Omental fat pad (tissue), 4 donors: ENCODE results near the gene NME3. TPM values are rescaled to one million over a fixed set of nuclear protein-coding genes. Genes with fewer than 3 reads are reported as not detected.

ENCODE experiments used
- ATAC-seq: fragments of 150-250 bp; one replicate; pipeline ENCODE4 v1.9.1; 2016; ENCODE audit warnings: mild to moderate bottlenecking, moderate library complexity; ENCODE audit not compliant: low FRiP score
- DNase-seq: peaks from one replicate; pipeline ENCODE4 v3.0.0-alpha.2; 2019; ENCODE audit warnings: low spot score
- total RNA-seq, 4 donors: library from RNA; depleted of rRNA; stranded (reverse); fragments of >200 nt; gene quantifications; one replicate each; pipeline ENCODE4 v1.1.0, GENCODE V29; 2016
- TF ChIP-seq, protein P1 (sequence below), 3 donors: fragments of 450-650 bp; IDR thresholded peaks; one replicate each; pipeline ENCODE4 v1.5.1; 2016 to 2017; ENCODE audit warnings: antibody characterized with exemption in 3 of 3, mild to moderate bottlenecking in 3 of 3, moderate library complexity in 2 of 3

NME3 gene
- 10 to 100 TPM; 51.4 to 83.2 (median 69.6) TPM for total RNA-seq

DNA sequence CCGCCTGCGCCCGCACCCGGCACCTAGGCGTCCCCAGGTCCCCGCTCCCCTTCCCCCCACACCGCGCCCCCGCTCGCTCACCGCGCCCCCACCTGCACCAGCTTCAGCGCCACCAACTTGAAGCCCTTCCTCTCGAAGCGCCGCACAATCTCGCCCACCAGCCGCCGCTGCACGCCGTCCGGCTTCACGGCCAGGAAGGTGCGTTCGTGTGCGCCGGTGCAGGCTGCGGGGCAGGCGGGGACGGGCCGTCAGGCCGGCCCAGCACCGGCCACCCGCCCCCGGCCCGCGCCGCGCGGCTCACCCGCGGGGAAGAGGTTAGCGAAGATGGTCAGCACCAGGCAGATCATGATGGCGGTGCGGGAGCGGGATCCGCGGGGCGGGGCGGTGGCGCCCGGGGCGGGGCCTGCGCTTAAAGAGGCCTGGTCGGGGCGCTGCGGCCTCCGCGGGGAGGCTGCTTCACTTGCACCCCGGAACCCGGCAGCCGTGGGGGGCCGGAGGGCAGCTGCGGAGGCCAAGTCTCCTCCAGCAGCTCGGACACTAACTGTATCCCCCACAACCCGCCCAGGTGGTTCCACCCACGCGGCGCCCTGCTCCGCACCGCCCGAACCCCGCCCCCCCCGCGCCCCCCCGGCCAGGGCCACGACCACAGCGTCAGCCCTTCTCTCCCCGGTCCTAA is at the start of gene NME3:
Gene NME3 (minus strand): TSS at position 356 of the 676 bp plus-strand sequence. CDS start 9 bp downstream, at position 347.
- TF ChIP-seq, protein P1, sequence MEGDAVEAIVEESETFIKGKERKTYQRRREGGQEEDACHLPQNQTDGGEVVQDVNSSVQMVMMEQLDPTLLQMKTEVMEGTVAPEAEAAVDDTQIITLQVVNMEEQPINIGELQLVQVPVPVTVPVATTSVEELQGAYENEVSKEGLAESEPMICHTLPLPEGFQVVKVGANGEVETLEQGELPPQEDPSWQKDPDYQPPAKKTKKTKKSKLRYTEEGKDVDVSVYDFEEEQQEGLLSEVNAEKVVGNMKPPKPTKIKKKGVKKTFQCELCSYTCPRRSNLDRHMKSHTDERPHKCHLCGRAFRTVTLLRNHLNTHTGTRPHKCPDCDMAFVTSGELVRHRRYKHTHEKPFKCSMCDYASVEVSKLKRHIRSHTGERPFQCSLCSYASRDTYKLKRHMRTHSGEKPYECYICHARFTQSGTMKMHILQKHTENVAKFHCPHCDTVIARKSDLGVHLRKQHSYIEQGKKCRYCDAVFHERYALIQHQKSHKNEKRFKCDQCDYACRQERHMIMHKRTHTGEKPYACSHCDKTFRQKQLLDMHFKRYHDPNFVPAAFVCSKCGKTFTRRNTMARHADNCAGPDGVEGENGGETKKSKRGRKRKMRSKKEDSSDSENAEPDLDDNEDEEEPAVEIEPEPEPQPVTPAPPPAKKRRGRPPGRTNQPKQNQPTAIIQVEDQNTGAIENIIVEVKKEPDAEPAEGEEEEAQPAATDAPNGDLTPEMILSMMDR (IDR thresholded peaks at IDR 0.05) = no peak
- peak; percentile 21 for ATAC-seq
- DNase-seq = peak; percentile 57

DNA sequence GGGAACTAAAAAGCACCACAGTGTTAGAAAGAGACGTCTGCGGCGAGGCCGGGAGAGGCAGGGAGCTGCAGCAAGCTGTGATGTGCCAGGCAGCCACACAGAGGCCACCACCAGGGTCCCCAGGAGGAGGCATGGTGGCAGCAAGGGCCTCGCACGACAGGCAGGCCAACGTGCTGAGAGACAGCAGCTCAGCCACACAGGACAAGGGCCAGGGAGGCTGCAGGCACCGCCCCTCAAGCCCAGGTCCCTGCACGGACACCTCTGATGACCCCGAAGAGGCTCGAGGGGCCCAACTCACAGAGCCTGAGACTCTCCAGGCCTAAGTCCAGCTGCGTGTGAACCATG is 49.6 kb upstream of the NME3 start:
- TF ChIP-seq, protein P1 (IDR thresholded peaks at IDR 0.05) = no peak
- ATAC-seq = no peak
- DNase-seq = no peak

DNA sequence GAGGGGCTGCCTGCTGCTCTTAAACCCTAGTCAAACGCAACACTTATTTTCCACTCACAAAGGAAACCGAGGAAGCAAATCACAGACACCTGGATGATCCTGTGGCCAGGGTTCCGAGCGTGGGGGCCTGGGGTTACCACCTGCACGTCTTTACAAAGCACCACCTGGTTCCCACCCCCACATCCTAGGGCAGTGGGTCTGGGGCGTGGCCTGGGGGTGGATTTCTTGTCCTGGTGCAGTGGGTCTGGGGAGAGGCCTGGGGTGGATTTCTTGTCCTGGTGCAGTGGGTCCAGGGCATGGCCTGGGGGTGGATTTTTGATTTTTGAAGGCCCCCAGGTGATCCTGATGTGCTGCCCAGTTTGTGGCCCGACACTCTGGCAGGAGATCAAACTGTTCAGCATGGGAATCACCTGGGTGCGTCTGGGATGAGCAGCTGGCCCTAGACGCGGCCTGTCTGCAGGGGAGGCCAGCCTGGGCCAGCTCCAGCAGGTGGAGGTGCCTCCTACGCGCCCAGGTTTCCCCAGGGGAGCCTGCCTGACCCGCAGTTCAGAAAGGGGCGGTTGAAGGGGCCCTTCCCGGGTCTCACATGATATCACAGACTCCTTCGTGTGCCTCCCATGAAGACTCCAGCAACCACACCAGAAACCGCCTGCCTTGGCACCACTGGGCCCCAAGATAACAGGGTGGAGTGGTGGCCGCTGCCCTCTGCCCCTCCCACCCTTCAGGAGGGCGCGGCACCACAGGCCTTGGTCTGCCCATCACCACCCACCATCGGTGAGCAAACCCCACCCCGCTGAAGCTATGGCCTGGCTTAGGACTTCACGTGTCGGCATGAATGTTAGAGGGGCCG is 49.0 kb upstream of the NME3 start:
- ATAC-seq (no peak), DNase-seq (no peak)
- TF ChIP-seq, protein P1 (IDR thresholded peaks at IDR 0.05) = no peak

DNA sequence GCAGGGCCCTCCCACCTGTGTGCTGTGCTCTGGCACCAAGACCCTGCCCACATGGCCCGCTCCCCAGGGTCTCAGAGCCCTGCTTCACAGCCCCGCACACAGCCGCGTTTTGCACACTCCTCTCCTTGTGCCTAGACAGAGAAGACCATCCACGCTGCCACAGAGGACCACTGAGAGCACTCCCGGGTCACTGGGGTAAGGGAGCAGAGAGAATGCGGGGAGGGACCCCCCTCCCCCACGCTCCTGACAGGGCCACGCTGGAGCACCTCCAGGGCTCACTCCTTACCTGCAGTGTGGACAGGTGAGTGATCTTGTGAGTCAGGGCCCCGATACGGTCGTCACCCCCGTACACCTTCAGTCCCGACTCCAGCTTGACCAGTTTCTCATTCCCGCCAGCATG is 48.3 kb upstream of the NME3 start:
- no peak for ATAC-seq
- TF ChIP-seq, protein P1 (IDR thresholded peaks at IDR 0.05) = no peak
- DNase-seq = no peak

DNA sequence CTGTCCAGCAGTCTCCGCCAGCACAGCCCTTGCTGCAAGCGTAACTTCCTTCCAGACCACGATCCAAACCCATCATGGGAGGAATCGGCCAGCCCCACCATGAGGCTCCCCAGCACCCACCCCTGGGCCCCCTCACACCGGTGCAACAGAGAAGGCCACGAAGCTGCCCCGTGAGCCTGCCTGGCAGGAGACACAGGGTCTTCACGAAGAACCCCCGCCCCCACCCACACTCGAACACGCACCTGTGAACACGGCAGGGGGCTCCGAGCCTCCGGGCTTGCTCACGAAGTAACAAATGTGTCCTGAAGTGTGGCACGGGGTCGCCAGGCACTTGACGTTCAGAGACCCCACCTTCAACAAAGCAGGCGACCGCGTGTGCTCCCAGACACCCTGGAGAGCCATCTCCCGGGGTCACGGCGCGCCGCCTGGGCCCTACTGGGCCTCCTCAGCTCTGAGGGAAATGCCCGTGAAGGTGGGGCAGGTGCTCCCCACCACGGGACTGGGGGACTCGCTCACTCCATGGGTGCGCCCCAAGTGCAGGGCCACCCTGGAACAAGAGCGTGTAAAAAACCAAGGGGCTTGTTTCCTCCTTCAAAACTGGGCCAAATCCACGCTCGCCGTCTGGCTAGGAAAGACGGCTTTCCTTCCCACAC is 47.7 kb upstream of the NME3 start:
- no peak for DNase-seq
- TF ChIP-seq, protein P1 (IDR thresholded peaks at IDR 0.05) = no peak

DNA sequence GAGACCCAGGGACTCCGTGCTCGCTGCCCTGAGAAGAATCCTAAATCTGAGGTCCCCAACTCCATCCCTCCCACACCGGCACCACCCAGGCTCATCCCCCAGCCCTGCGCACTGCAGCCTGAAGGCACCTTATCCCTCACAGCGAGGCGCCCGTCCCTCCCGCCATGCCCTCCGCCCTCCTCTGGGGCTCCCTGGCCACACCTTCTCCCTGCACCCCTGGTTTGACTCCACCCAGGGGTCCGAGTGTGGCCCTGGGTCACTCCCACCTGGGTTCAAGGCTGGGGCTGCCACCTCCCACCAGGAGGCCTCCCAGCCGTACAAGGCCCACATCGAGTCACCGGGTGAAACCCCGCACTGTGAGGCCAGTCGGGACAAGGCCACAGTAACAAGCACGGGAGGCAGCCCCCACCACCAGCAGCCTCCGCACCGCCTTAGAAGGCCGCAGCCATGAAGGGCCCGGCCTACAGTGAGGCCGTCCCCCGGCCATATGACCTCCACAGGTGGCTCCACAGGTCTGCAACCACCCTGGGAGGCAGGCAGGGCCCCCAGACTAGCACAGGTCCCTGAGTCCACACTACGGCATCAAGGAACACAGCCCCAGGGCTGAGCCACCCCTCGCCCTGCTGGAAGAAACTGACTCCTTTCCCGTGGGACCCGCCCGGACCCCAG is 47.0 kb upstream of the NME3 start:
- DNase-seq (no peak), ATAC-seq (no peak)
- TF ChIP-seq, protein P1 (IDR thresholded peaks at IDR 0.05) = no peak

More for the DNA sequence above, 47.7 kb upstream of the NME3 start:
- ATAC-seq = no peak
